ENCODE data around the gene ACOT6. TPM values are rescaled to one million over a fixed set of nuclear protein-coding genes. Genes with fewer than 3 reads are reported as not detected.
"Not testable (repeated sequence)": the region's sequence is repeated elsewhere in the genome, so short reads cannot be mapped to it uniquely, and the experiment has no call there.

Gene ACOT6
- polyA plus RNA-seq, 5 donors, result 0.18 TPM; not detected in 4

DNA sequence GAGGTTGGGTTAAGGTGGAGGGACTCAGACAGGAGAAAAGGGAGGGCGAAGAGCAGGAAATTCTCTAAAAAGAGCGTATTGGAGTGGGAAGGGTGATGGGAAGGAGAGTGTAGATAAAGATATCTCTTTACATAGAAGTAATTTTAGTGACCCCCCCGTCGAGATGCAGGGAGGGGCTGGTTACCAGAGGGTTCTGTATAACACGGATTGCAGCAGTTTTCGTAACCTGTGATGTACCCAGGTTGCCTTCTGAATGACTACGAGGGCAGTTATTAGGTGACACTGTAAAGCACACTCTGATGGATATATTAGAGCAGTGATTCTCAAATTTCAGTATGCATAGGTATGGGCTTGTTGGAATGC lies 32.9 kb downstream of the ACOT6 start:
- no peak for DNase-seq

DNA sequence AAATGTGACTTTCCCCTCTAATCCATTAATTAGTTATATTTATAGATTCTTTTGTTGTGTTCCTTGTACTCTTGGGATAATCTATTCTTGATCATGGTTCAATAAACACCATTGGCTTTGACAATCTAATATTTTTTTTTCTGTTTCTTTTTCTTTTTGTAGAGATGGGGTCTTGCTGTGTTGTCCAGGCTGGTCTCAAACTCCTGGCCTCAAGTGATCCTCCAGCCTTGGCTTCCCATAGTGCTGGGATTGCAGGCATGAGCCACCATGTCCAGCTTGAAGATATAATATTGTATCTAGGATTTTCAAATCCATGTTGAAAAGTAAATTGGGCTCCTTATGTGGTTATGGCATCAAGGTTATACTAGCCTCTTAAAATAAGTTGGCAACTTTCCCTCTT lies 38.7 kb downstream of the ACOT6 start:
- no peak for DNase-seq

- DNase-seq, result no peak
Observed at GRCh38 chr14:73655851-73656250, 43.5 kb downstream of the ACOT6 start.

- not testable (repeated sequence) for DNase-seq
Observed at GRCh38 chr14:73659202-73659601, 46.9 kb downstream of the ACOT6 start.

DNA sequence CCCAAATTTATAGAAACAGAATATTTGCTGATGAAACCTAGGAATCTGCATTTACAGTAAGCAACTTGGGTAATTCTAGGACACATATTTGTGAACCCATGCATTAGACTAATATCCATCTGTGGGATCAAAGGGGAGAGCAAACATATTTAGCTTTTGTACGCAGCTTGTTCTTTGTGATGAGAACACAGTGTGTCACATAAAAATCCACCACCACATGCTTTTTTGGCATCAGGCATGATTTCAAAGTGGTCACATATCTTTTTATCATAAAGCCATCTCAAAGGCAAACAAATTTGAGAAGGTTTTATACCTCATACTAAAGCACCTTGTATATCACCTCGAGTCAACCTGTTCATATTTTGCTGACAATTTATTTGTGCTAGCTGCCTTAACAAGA lies 48.2 kb downstream of the ACOT6 start:
- no peak for DNase-seq

- DNase-seq, result no peak
Observed at GRCh38 chr14:73661872-73662271, 49.6 kb downstream of the ACOT6 start.

DNA sequence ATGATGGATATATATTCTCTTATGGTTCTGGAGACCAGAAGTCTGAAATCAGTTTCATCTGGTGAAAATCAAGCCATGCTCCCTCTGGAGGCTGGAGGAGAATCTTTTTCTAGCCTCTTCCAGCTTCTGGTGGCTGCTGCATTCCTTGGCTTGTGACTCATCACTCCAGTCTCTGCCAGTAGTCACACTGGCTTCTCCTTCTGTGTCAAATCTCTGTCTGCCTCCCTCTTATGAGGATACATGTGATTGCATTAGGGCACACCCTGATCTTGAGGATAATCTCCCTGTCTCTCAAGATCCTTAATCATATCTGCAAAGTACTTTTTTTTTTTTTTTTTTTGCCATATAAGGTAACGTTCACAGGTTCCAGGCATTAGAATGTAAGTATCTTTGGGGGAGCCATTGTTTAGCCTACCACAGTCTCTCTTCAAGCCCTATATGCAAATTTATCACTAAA lies 50.2 kb downstream of the ACOT6 start:
- no peak for DNase-seq

GRCh38 chr14:73663548-73664212 lies 51.4 kb downstream of the ACOT6 start:
- DNase-seq, result no peak

GRCh38 chr14:73665130-73665529 lies 52.8 kb downstream of the ACOT6 start:
- no peak for DNase-seq

DNA sequence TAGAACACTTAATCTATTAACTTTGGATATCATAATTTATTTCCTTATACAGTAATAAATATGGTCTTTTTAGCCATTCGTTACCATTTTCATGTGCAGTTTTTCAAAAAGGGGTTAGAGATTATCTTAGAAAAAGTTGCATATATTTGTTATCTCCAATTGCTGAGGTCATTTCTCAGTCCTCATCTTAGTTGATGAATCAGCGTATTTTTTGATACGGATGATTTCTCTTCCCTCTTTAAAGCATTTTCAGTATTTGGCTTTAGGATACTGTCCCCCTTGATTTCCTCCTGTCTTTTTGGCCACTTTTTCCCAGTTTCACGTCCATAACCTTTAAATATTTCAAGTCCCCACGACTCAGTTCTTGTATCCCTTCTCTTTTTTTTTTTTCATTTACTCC lies 54.3 kb downstream of the ACOT6 start:
- DNase-seq, result no peak

- no peak for DNase-seq
Observed at GRCh38 chr14:73667854-73668253, 55.5 kb downstream of the ACOT6 start.

Other genes starting within 250 kb of the ACOT6 start
- 100 to 1,000 TPM in 3 of 5 donors, 10 to 100 TPM in 2; 70.7 to 110 (median 102) TPM for gene NUMB, start 154.0 kb upstream of the ACOT6 start, polyA plus RNA-seq (ENCODE audit: insufficient read depth in 1 of 5, insufficient read length in 5 of 5, low replicate concordance in 1 of 5)
- 1 to 10 TPM; 6.7 to 9.7 (median 8.1) TPM for gene RIOX1, start 121.6 kb upstream of the ACOT6 start, polyA plus RNA-seq (ENCODE audit: insufficient read depth in 1 of 5, insufficient read length in 5 of 5, low replicate concordance in 1 of 5)
- 1 to 10 TPM; 1.7 to 3.4 (median 2.6) TPM for gene ACOT1, start 75.4 kb upstream of the ACOT6 start, polyA plus RNA-seq (ENCODE audit: insufficient read depth in 1 of 5, insufficient read length in 5 of 5, low replicate concordance in 1 of 5)
- 1 to 10 TPM; 1.1 to 1.8 (median 1.4) TPM for gene HEATR4, start 53.6 kb upstream of the ACOT6 start, polyA plus RNA-seq (ENCODE audit: insufficient read depth in 1 of 5, insufficient read length in 5 of 5, low replicate concordance in 1 of 5)
- gene ACOT2, start 43.3 kb upstream of the ACOT6 start, polyA plus RNA-seq (ENCODE audit: insufficient read depth in 1 of 5, insufficient read length in 5 of 5, low replicate concordance in 1 of 5), result 10 to 100 TPM; 24.4 to 28.9 (median 26.3) TPM
- gene ACOT4, start 20.6 kb upstream of the ACOT6 start, polyA plus RNA-seq (ENCODE audit: insufficient read depth in 1 of 5, insufficient read length in 5 of 5, low replicate concordance in 1 of 5), result under 1 TPM; 0.60 to 0.93 (median 0.80) TPM
- 10 to 100 TPM; 11.8 to 24.9 (median 19.0) TPM for gene DNAL1, start 32.5 kb downstream of the ACOT6 start, polyA plus RNA-seq (ENCODE audit: insufficient read depth in 1 of 5, insufficient read length in 5 of 5, low replicate concordance in 1 of 5)
- 10 to 100 TPM; 41.2 to 54.9 (median 47.4) TPM for gene PNMA1, start 101.9 kb downstream of the ACOT6 start, polyA plus RNA-seq (ENCODE audit: insufficient read depth in 1 of 5, insufficient read length in 5 of 5, low replicate concordance in 1 of 5)
- 10 to 100 TPM; 10.2 to 18.0 (median 15.1) TPM for gene PTGR2, start 239.3 kb downstream of the ACOT6 start, polyA plus RNA-seq (ENCODE audit: insufficient read depth in 1 of 5, insufficient read length in 5 of 5, low replicate concordance in 1 of 5)